SU-DHL-6 (cell line): ENCODE measurements around the gene CCKAR.

Experiments used
- H2AFZ ChIP-seq: fragments of 200-600 bp; sonication (generic); 2 replicates; pipeline ENCODE4 v1.6.1; 2014; ENCODE audit warnings: low read depth, mild to moderate bottlenecking, moderate library complexity, mixed read lengths, antibody characterized with exemption, low read length; ENCODE audit not compliant: severe bottlenecking
- H3F3A ChIP-seq: fragments of 200-600 bp; shearing (Covaris generic); 2 replicates; pipeline ENCODE4 v1.6.0; 2016; ENCODE audit warnings: antibody characterized with exemption, mild to moderate bottlenecking; ENCODE audit not compliant: insufficient read depth
- H3K27ac ChIP-seq: fragments of 200-600 bp; sonication (generic); 2 replicates; pipeline ENCODE4 v1.5.1; 2016; ENCODE audit warnings: low read depth, mild to moderate bottlenecking, low read length, moderate library complexity, mixed read lengths
- H3K27me3 ChIP-seq: fragments of 200-600 bp; sonication (generic), shearing (Covaris generic); 2 replicates; pipeline ENCODE4 v1.6.0; 2014; ENCODE audit warnings: mild to moderate bottlenecking, low read length
- H3K36me3 ChIP-seq: fragments of 200-600 bp; sonication (generic); 2 replicates; pipeline ENCODE4 v1.6.1; 2014; ENCODE audit warnings: mild to moderate bottlenecking, low read length, mixed read lengths
- H3K4me2 ChIP-seq: fragments of 300-600, 200-600 bp; shearing (Covaris generic), sonication (generic); 2 replicates; pipeline ENCODE4 v1.6.0; 2014; ENCODE audit warnings: low read length, low read depth, mild to moderate bottlenecking; ENCODE audit not compliant: poor library complexity, severe bottlenecking
- H3K4me3 ChIP-seq: fragments of 200-600 bp; sonication (generic); 2 replicates; pipeline ENCODE4 v1.5.1; 2014; ENCODE audit warnings: antibody characterized with exemption, low read length, mild to moderate bottlenecking, mixed read lengths; ENCODE audit not compliant: insufficient read depth, poor library complexity, severe bottlenecking
- H3K79me2 ChIP-seq: fragments of 200-600 bp; sonication (generic); 2 replicates; pipeline ENCODE4 v1.6.1; 2014; ENCODE audit warnings: mild to moderate bottlenecking, low read length, moderate library complexity; ENCODE audit not compliant: insufficient read depth
- H3K9ac ChIP-seq: fragments of 200-600 bp; sonication (generic); 2 replicates; pipeline ENCODE4 v1.7.0; 2014; ENCODE audit warnings: mild to moderate bottlenecking, low read length
- H3K9me2 ChIP-seq: fragments of 200-600 bp; sonication (generic); replicated peaks from 2 replicates; pipeline ENCODE4 v1.6.1; 2014; ENCODE audit warnings: low read length; ENCODE audit not compliant: insufficient read depth
- H3K9me3 ChIP-seq: fragments of 200-600 bp; sonication (generic); 2 replicates; pipeline ENCODE4 v1.6.1; 2014; ENCODE audit warnings: low read length, mixed read lengths; ENCODE audit not compliant: insufficient read depth
- H4K20me1 ChIP-seq: fragments of 200-600 bp; sonication (generic); 2 replicates; pipeline ENCODE4 v1.6.1; 2014; ENCODE audit warnings: low read depth, mild to moderate bottlenecking, antibody characterized with exemption, low read length, moderate library complexity, mixed read lengths
- CTCF ChIP-seq: fragments of 200-600 bp; sonication (generic); IDR thresholded peaks from one replicate; pipeline ENCODE4 v1.5.1; 2017; ENCODE audit warnings: antibody characterized with exemption, mild to moderate bottlenecking, low read length, moderate library complexity; ENCODE audit not compliant: insufficient read depth, poor library complexity, severe bottlenecking
- EZH2phosphoT487 ChIP-seq: fragments of 200-600 bp; sonication (generic), shearing (Covaris generic); conservative IDR thresholded peaks from 2 replicates; pipeline ENCODE4 v1.6.1; 2018; ENCODE audit warnings: mild to moderate bottlenecking, antibody characterized with exemption, low read length, moderate library complexity, mixed read lengths

Gene CCKAR

GRCh38 chr4:26467724-26468123, 22.6 kb downstream of the CCKAR start:
- no peaks in the 10 kb centered on the region for H3K27me3 ChIP-seq

GRCh38 chr4:26466578-26467270, 23.6 kb downstream of the CCKAR start:
- Histone ChIP-seq H3K27ac (no peak overlapping the region), H3K4me3 (no peak overlapping the region), H3K9me3 (no peaks in the 10 kb centered on the region), H3K79me2 (no peaks in the 10 kb centered on the region), H3K9ac (no peak overlapping the region), H4K20me1 (no peaks in the 10 kb centered on the region), H3K9me2 (no peaks in the 10 kb centered on the region), H3K4me2 (no peak overlapping the region), H3K36me3 (no peaks in the 10 kb centered on the region), H2AFZ (no peak overlapping the region), H3K27me3 (no peaks in the 10 kb centered on the region), H3F3A (no peaks in the 10 kb centered on the region)
- TF ChIP-seq CTCF (no peak), EZH2phosphoT487 (no peak)

More at GRCh38 chr4:26467724-26468123, 22.6 kb downstream of the CCKAR start:
- Histone ChIP-seq H4K20me1 (no peaks in the 10 kb centered on the region), H3K9me3 (no peaks in the 10 kb centered on the region), H3K9ac (no peak overlapping the region), H3K36me3 (no peaks in the 10 kb centered on the region), H3K4me3 (no peak overlapping the region), H3K27ac (no peak overlapping the region), H3K4me2 (no peak overlapping the region), H3F3A (no peaks in the 10 kb centered on the region), H3K9me2 (no peaks in the 10 kb centered on the region), H2AFZ (no peak overlapping the region), H3K79me2 (no peaks in the 10 kb centered on the region)
- no peak for TF ChIP-seq CTCF
- no peak for TF ChIP-seq EZH2phosphoT487

GRCh38 chr4:26464420-26465095, 25.7 kb downstream of the CCKAR start:
- no peak for TF ChIP-seq EZH2phosphoT487
- no peak for TF ChIP-seq CTCF
- no peak overlapping the region for H3K9ac ChIP-seq
- no peak overlapping the region for H3K4me2 ChIP-seq
- H3K27me3 ChIP-seq: no peaks in the 10 kb centered on the region
- H3K4me3 ChIP-seq: no peak overlapping the region
- no peaks in the 10 kb centered on the region for H4K20me1 ChIP-seq
- no peaks in the 10 kb centered on the region for H3K79me2 ChIP-seq
- no peaks in the 10 kb centered on the region for H3K9me3 ChIP-seq
- no peak overlapping the region for H2AFZ ChIP-seq
- no peaks in the 10 kb centered on the region for H3K36me3 ChIP-seq
- no peaks in the 10 kb centered on the region for H3K9me2 ChIP-seq
- no peaks in the 10 kb centered on the region for H3F3A ChIP-seq
- H3K27ac ChIP-seq: no peak overlapping the region
